Measurements from ENCODE around the gene SSRP1. TPM values are rescaled to one million over a fixed set of nuclear protein-coding genes. Genes with fewer than 3 reads are reported as not detected.
A peak's percentile ranks its signal among the peaks of the same experiment; 100 is the strongest.

SSRP1 gene
- total and polyA plus RNA-seq, 9 of the 15 experiments (the other 6 are each of a cell fraction or from before 2014, with no cell fraction given): 91.1 to 416 (median 245) TPM

DNA sequence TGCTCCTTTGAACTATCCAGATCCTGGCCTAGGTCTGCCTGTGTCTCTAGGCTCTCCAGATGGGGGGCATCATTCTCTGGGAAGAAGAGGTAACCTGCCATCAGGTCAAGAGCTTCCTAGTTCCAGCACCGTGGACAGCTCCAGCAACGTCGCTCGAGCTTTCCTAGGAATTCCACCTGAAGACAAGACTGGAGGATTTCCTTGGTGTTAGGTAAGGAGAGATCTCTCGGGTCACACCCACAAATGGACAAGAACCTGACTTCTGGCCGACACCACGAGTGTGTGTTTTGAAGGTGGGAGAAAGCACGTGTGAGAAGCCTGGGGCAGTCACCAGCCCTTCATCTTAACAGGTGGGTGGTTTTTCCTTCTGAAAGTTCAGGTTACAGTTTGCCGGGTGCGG, 44.0 kb upstream of the SSRP1 start (continued):
- TF ChIP-seq, protein P1, sequence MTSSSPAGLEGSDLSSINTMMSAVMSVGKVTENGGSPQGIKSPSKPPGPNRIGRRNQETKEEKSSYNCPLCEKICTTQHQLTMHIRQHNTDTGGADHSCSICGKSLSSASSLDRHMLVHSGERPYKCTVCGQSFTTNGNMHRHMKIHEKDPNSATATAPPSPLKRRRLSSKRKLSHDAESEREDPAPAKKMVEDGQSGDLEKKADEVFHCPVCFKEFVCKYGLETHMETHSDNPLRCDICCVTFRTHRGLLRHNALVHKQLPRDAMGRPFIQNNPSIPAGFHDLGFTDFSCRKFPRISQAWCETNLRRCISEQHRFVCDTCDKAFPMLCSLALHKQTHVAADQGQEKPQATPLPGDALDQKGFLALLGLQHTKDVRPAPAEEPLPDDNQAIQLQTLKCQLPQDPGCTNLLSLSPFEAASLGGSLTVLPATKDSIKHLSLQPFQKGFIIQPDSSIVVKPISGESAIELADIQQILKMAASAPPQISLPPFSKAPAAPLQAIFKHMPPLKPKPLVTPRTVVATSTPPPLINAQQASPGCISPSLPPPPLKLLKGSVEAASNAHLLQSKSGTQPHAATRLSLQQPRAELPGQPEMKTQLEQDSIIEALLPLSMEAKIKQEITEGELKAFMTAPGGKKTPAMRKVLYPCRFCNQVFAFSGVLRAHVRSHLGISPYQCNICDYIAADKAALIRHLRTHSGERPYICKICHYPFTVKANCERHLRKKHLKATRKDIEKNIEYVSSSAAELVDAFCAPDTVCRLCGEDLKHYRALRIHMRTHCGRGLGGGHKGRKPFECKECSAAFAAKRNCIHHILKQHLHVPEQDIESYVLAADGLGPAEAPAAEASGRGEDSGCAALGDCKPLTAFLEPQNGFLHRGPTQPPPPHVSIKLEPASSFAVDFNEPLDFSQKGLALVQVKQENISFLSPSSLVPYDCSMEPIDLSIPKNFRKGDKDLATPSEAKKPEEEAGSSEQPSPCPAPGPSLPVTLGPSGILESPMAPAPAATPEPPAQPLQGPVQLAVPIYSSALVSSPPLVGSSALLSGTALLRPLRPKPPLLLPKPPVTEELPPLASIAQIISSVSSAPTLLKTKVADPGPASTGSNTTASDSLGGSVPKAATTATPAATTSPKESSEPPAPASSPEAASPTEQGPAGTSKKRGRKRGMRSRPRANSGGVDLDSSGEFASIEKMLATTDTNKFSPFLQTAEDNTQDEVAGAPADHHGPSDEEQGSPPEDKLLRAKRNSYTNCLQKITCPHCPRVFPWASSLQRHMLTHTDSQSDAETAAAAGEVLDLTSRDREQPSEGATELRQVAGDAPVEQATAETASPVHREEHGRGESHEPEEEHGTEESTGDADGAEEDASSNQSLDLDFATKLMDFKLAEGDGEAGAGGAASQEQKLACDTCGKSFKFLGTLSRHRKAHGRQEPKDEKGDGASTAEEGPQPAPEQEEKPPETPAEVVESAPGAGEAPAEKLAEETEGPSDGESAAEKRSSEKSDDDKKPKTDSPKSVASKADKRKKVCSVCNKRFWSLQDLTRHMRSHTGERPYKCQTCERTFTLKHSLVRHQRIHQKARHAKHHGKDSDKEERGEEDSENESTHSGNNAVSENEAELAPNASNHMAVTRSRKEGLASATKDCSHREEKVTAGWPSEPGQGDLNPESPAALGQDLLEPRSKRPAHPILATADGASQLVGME (CRISPR knock-in tag; IDR thresholded peaks at IDR 0.05): no peak
- TF ChIP-seq, protein P2, sequence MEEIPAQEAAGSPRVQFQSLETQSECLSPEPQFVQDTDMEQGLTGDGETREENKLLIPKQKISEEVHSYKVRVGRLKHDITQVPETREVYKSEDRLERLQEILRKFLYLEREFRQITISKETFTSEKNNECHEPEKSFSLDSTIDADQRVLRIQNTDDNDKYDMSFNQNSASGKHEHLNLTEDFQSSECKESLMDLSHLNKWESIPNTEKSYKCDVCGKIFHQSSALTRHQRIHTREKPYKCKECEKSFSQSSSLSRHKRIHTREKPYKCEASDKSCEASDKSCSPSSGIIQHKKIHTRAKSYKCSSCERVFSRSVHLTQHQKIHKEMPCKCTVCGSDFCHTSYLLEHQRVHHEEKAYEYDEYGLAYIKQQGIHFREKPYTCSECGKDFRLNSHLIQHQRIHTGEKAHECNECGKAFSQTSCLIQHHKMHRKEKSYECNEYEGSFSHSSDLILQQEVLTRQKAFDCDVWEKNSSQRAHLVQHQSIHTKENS (CRISPR knock-in tag; IDR thresholded peaks at IDR 0.05): no peak
- TF ChIP-seq, protein P3, sequence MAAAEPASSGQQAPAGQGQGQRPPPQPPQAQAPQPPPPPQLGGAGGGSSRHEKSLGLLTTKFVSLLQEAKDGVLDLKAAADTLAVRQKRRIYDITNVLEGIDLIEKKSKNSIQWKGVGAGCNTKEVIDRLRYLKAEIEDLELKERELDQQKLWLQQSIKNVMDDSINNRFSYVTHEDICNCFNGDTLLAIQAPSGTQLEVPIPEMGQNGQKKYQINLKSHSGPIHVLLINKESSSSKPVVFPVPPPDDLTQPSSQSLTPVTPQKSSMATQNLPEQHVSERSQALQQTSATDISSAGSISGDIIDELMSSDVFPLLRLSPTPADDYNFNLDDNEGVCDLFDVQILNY (CRISPR knock-in tag; IDR thresholded peaks at IDR 0.05): no peak
- TF ChIP-seq, protein P4, sequence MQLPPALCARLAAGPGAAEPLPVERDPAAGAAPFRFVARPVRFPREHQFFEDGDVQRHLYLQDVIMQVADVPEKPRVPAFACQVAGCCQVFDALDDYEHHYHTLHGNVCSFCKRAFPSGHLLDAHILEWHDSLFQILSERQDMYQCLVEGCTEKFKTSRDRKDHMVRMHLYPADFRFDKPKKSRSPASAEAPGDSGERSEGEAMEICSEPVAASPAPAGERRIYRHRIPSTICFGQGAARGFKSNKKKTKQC (CRISPR knock-in tag; IDR thresholded peaks at IDR 0.05): peak; percentile 74
- TF ChIP-seq TCF7 (IDR thresholded peaks at IDR 0.05; ENCODE audit: borderline replicate concordance): no peak
- 0 out of 2 replicates have a peak, but pooled peaks have one; percentile 63 for TF ChIP-seq PRMT5 (CRISPR knock-in tag; IDR thresholded peaks at IDR 0.05)
- TF ChIP-seq, protein P5, sequence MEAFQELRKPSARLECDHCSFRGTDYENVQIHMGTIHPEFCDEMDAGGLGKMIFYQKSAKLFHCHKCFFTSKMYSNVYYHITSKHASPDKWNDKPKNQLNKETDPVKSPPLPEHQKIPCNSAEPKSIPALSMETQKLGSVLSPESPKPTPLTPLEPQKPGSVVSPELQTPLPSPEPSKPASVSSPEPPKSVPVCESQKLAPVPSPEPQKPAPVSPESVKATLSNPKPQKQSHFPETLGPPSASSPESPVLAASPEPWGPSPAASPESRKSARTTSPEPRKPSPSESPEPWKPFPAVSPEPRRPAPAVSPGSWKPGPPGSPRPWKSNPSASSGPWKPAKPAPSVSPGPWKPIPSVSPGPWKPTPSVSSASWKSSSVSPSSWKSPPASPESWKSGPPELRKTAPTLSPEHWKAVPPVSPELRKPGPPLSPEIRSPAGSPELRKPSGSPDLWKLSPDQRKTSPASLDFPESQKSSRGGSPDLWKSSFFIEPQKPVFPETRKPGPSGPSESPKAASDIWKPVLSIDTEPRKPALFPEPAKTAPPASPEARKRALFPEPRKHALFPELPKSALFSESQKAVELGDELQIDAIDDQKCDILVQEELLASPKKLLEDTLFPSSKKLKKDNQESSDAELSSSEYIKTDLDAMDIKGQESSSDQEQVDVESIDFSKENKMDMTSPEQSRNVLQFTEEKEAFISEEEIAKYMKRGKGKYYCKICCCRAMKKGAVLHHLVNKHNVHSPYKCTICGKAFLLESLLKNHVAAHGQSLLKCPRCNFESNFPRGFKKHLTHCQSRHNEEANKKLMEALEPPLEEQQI (IDR thresholded peaks at IDR 0.05): peak; percentile 74; the same call in 1 of the 2 replicates
- no peak for TF ChIP-seq HNRNPL (IDR thresholded peaks at IDR 0.05; ENCODE audit: low read depth, low read length)
- TF ChIP-seq FOSL1 (tag; conservative IDR thresholded peaks at IDR 0.05): no peak
- no peak for TF ChIP-seq MEF2D (tag; conservative IDR thresholded peaks at IDR 0.05; ENCODE audit: low read depth)
- TF ChIP-seq RFX5 (IDR thresholded peaks at IDR 0.05; ENCODE audit: low read depth, low read length): no peak
- TF ChIP-seq CBX5 (IDR thresholded peaks at IDR 0.05; ENCODE audit: borderline replicate concordance, low read depth): no peak
- no peak for TF ChIP-seq TFAM (CRISPR knock-in tag; conservative IDR thresholded peaks at IDR 0.05)
- TF ChIP-seq FUS (optimal IDR thresholded peaks at IDR 0.05; ENCODE audit: low read depth, low read length): no peak
- TF ChIP-seq, protein P6, sequence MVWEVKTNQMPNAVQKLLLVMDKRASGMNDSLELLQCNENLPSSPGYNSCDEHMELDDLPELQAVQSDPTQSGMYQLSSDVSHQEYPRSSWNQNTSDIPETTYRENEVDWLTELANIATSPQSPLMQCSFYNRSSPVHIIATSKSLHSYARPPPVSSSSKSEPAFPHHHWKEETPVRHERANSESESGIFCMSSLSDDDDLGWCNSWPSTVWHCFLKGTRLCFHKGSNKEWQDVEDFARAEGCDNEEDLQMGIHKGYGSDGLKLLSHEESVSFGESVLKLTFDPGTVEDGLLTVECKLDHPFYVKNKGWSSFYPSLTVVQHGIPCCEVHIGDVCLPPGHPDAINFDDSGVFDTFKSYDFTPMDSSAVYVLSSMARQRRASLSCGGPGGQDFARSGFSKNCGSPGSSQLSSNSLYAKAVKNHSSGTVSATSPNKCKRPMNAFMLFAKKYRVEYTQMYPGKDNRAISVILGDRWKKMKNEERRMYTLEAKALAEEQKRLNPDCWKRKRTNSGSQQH (CRISPR knock-in tag; IDR thresholded peaks at IDR 0.05): no peak
- TF ChIP-seq SMARCB1 (IDR thresholded peaks at IDR 0.05; ENCODE audit: insufficient read length, low read depth): no peak
- 0 out of 2 replicates have a peak, but pooled peaks have one; percentile 34 for TF ChIP-seq ZNF232 (CRISPR knock-in tag; IDR thresholded peaks at IDR 0.05)

Measured in K562 (cell line).